HUES6 (cell line): ENCODE data around the gene GABBR2.

Experiments
- H3K27ac ChIP-seq: 2 replicates; pipeline ENCODE4 v1.7.0; 2013; ENCODE audit warnings: low read depth, mild to moderate bottlenecking, low read length, inconsistent platforms
- H3K27me3 ChIP-seq: 2 replicates; pipeline ENCODE4 v1.6.1; 2013; ENCODE audit warnings: low read length; ENCODE audit not compliant: control insufficient read depth, insufficient read depth
- H3K36me3 ChIP-seq: 2 replicates; pipeline ENCODE4 v1.6.1; 2013; ENCODE audit warnings: low read length; ENCODE audit not compliant: control insufficient read depth, insufficient read depth
- H3K4me1 ChIP-seq: 2 replicates; pipeline ENCODE4 v1.6.1; 2013; ENCODE audit warnings: low read length; ENCODE audit not compliant: control insufficient read depth, insufficient read depth
- H3K4me3 ChIP-seq: 2 replicates; pipeline ENCODE4 v1.5.1; 2013; ENCODE audit warnings: low read depth, low read length
- H3K9ac ChIP-seq: one replicate; pipeline ENCODE4 v1.6.1; 2013; ENCODE audit warnings: mild to moderate bottlenecking, low read length
- H3K9me3 ChIP-seq: 2 replicates; pipeline ENCODE4 v1.6.1; 2013; ENCODE audit warnings: low read depth, low read length; ENCODE audit not compliant: control insufficient read depth, insufficient read depth

The GABBR2 gene

DNA sequence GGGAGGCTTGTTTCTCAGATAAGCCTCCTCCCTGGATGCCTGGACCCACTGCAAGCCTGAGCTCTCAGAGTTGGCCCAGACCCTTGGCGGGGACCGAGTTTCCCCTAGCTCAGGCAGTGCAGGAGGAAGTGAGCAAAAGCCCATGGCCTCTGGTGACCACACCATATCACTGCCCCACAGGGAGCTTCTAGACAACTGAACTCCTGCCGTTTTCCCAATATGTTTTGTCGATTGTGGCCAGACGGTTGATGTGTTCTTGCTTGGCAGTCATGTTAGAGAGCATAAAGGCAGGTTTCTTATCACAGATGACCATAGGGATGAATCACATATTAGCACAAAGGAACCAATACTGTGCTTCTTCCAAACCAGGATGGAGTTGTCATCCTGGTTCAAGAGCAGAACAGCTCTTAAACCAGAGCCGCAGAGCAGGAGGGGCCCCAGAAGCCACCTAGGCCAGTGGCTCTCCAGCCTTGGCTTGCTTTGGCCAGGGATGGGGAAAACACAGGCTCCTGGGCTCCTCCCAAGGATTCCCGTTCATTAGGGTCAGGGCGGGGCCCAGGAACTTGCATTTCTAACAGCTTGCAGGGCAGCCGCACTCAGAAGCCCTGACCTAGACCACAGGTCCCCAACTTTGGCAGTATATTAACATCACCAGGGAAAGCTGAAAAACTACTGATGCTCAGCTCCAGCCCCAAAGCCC, 340.2 kb downstream of the GABBR2 start:
- Histone ChIP-seq H3K27ac (no peak overlapping the region), H3K9me3 (peaks cover 20% of the 10 kb centered on the region), H3K27me3 (no peaks in the 10 kb centered on the region), H3K9ac (no peak overlapping the region), H3K4me3 (no peak overlapping the region), H3K4me1 (no peaks in the 10 kb centered on the region), H3K36me3 (no peaks in the 10 kb centered on the region)

DNA sequence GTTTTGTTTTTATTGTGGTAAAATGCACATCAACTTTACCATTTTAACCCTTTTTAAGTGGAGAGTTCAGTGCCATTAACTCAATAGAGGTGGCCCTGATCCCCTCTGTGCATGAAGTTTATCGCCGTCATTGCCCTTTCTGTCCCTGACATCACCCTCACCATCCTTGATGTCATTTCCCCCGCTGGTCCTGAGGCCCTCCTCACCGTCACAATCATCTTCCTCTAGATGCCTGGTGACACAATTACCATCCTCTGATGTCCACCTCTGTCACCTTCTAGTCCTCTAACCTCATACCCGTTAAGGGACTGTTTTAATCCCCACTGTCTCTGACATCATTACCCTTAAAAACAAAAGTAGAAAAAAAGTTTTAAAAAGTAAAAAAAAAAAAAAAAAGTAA, 340.8 kb downstream of the GABBR2 start:
- no peak overlapping the region for H3K4me3 ChIP-seq
- no peaks in the 10 kb centered on the region for H3K4me1 ChIP-seq
- H3K9ac ChIP-seq = no peak overlapping the region
- H3K27me3 ChIP-seq = no peaks in the 10 kb centered on the region
- H3K9me3 ChIP-seq = peaks cover 20% of the 10 kb centered on the region
- H3K27ac ChIP-seq = no peak overlapping the region
- H3K36me3 ChIP-seq = no peaks in the 10 kb centered on the region

DNA sequence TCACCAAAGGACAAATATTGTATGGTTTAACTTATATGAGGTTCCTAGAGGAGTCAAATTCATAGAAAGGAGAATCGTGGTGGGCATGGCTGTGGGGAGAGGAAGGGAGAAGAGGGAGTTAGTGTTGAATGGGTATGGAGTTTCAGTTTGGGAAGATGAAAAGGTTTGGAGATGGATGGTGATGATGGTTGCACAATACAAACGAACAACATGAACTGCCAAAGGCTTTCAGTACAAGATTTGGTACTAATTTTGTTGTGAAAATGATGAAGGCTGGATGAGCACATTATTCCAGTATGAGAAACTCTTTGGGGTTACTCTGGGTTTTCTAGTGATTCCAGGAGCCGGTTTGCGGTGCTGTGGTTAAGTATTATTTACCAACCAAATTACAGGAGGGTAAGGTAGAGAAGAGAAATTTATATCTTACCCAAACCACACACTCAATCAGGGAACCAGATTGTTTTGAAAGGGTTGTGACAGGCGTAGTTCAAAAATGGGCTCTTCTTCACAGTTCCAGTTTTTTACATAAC, 341.3 kb downstream of the GABBR2 start:
- H3K27ac ChIP-seq = no peak overlapping the region
- no peaks in the 10 kb centered on the region; the same call in 1 of the 2 replicates for H3K4me1 ChIP-seq
- H3K9me3 ChIP-seq = peaks cover 20% of the 10 kb centered on the region
- no peaks in the 10 kb centered on the region for H3K36me3 ChIP-seq
- no peak overlapping the region for H3K9ac ChIP-seq
- H3K4me3 ChIP-seq = no peak overlapping the region
- H3K27me3 ChIP-seq = no peaks in the 10 kb centered on the region

DNA sequence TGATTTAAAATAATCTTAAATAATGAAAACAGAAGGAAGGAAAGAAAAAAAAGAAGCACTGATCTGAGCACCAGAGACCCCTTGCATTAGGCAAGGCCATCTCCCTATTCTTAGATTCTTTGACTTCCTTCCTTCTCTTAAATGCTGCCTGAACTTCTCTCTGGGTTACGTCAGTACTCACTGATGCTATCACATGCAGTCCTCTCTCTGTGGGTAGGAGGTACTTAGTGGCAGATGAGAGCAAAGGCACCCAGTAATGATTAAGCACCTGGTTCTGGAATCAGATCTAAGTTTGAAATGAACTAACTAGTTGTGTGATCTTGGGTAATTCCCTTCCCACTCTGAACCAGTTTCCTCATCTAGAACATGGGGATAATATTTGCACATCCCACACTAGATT, 343.0 kb downstream of the GABBR2 start:
- Histone ChIP-seq H3K4me1 (no peaks in the 10 kb centered on the region; the same call in 1 of the 2 replicates), H3K27me3 (no peaks in the 10 kb centered on the region), H3K9ac (no peak overlapping the region), H3K27ac (no peak overlapping the region), H3K36me3 (no peaks in the 10 kb centered on the region), H3K4me3 (no peak overlapping the region), H3K9me3 (peaks cover 20% of the 10 kb centered on the region)

DNA sequence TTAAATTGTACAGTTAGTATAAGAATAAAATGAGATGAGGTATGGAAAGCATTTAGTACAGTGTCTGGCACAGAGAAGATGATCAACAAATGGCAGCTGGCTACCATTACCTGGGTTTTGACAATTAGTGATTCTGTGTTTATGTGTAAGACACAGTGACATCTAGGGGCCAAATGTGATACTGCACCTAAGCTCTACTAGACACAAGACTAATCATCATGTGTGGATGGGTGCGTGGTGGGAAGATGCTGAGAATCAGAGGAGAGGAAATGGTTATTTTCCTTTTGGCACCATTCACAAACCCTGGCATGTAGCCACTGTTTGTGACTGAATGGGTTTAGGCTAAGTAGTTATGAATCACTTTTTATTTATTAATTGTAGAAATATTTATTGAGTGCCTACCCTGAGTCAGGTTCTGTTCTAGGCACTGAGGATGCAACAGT, 343.5 kb downstream of the GABBR2 start:
- no peak overlapping the region for H3K27ac ChIP-seq
- peaks cover 20% of the 10 kb centered on the region for H3K9me3 ChIP-seq
- no peak overlapping the region for H3K4me3 ChIP-seq
- H3K4me1 ChIP-seq = no peaks in the 10 kb centered on the region; the same call in 1 of the 2 replicates
- H3K27me3 ChIP-seq = no peaks in the 10 kb centered on the region
- no peaks in the 10 kb centered on the region for H3K36me3 ChIP-seq
- H3K9ac ChIP-seq = no peak overlapping the region

DNA sequence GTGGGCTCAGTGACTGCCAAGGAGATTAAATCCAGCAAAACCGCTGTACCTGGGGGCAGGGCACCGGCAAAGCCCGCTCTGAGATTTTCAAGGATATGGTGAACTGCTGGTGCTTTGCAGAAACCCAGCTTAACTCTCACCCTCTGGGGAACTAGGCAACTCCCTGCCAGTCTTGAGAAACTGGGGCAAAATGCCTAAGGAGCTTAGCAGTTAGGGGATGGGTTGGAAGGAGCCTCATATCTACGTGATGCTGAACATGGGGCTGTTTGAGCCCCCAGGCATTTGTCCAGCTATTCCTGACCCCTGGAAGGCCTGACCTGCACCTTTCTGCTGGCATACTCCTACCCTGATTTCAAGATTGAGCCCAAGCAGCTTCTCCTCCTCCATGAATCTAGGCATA, 344.6 kb downstream of the GABBR2 start:
- Histone ChIP-seq H3K27ac (no peak overlapping the region), H3K9me3 (peaks cover 20% of the 10 kb centered on the region), H3K4me3 (no peak overlapping the region), H3K4me1 (no peaks in the 10 kb centered on the region; the same call in 1 of the 2 replicates), H3K36me3 (no peaks in the 10 kb centered on the region), H3K9ac (no peak overlapping the region), H3K27me3 (no peaks in the 10 kb centered on the region)

DNA sequence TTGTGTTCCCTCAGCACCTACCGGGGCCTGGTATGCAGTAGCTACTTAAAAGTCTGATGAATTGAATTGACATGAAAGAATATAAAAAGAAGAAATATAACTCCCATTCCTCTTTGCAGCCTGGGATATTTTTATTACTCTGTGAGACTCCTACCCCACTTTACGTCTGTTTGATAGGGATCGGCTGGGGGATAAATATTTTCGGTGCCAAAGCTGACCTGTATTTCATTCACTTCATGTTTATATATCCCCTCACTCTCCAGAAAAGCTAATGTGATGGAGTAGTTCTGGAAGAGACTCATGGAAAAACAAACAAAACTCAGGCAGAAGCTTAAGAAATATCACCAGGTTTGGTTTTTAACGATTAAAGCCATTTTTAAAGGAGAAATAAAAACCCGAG, 345.1 kb downstream of the GABBR2 start:
- H3K4me3 ChIP-seq = no peak overlapping the region
- H3K9me3 ChIP-seq = peaks cover 20% of the 10 kb centered on the region
- no peaks in the 10 kb centered on the region for H3K36me3 ChIP-seq
- no peak overlapping the region for H3K9ac ChIP-seq
- no peaks in the 10 kb centered on the region; the same call in 1 of the 2 replicates for H3K4me1 ChIP-seq
- no peak overlapping the region for H3K27ac ChIP-seq
- no peaks in the 10 kb centered on the region for H3K27me3 ChIP-seq

DNA sequence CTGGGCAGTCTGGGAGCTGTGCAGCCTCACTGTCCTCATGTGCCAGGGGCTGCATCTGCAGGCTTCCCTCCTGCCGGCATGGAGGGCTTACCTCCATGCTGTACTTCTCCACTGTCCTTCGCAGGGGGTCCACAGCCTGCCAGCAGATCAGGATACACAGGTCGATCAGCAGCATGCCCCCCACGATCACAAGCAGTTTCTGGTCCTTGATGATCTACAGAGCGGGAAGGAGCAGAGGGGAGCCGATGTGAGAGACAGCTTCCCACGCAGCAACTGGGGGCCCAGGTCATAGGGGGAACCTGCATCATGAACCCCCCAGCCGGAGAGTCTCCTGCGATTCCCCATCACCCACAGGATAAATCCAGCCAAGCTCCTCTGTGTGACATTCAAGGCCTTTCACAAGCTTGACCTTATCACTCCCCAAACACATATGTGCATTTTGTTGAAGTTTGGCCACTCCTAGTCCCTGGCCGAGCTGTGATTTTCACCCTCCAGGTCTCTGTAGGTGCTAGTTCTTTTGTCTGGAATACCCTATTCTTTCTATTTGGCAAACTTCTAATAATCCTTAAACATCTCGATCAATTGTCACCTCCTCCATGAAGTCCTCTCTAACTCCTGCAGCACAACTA, 346.0 kb downstream of the GABBR2 start:
- Histone ChIP-seq H3K9ac (no peak overlapping the region), H3K27me3 (no peaks in the 10 kb centered on the region), H3K27ac (no peak overlapping the region), H3K36me3 (no peaks in the 10 kb centered on the region), H3K9me3 (peaks cover 20% of the 10 kb centered on the region), H3K4me3 (no peak overlapping the region), H3K4me1 (no peaks in the 10 kb centered on the region; the same call in 1 of the 2 replicates)

DNA sequence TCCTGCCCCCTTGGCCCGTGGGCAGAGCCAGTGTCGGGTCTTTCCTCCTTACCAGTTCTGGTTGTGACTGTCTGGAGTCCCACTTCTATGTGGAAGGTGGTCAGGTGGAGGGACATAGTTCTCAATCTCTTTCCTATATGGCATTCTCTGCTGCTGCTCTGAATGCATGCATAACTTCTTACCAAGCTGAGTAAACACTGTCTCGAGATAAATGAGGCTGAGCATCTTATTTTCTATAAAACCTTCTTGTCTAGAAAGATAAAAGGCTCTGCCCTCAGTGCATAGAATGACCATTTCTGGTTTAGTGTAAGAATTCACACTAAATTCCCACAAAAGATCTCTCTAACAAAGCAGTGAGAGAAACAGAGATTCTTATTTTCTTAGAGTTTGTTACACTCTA, 347.1 kb downstream of the GABBR2 start:
- Histone ChIP-seq H3K27me3 (no peaks in the 10 kb centered on the region), H3K9me3 (peaks cover 19% of the 10 kb centered on the region), H3K4me1 (no peaks in the 10 kb centered on the region; the same call in 1 of the 2 replicates), H3K4me3 (no peak overlapping the region), H3K27ac (no peak overlapping the region), H3K9ac (no peak overlapping the region), H3K36me3 (no peaks in the 10 kb centered on the region)

DNA sequence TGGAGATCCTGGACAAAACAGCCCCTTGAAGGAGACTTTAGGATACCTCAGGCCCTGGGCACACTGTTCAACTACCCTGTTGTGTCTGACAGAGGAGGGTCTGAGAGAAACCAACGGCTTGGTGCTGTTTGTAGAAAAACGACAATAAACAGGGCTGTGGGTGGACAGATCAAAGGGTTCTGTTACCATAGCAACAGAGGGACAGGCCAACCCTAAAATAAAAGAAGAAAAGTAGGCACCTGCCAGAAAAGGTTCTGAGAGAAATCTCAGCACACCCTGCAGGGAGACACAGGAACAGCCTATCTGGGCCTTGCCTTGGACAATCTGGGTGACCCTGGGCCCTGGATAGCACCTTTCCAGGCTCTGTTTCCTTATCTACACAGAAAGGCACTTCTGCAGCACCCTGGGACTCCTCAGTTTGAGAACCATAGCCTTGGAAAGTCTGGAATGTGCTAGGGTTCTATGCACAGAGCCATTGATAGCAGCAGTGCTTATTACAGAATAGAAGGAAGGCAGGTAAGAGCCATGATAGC, 348.5 kb downstream of the GABBR2 start:
- peaks cover 7% of the 10 kb centered on the region for H3K9me3 ChIP-seq
- H3K27me3 ChIP-seq = no peaks in the 10 kb centered on the region
- H3K9ac ChIP-seq = no peak overlapping the region
- no peak overlapping the region for H3K27ac ChIP-seq
- H3K4me1 ChIP-seq = no peaks in the 10 kb centered on the region; the same call in 1 of the 2 replicates
- H3K4me3 ChIP-seq = no peak overlapping the region
- no peaks in the 10 kb centered on the region for H3K36me3 ChIP-seq

DNA sequence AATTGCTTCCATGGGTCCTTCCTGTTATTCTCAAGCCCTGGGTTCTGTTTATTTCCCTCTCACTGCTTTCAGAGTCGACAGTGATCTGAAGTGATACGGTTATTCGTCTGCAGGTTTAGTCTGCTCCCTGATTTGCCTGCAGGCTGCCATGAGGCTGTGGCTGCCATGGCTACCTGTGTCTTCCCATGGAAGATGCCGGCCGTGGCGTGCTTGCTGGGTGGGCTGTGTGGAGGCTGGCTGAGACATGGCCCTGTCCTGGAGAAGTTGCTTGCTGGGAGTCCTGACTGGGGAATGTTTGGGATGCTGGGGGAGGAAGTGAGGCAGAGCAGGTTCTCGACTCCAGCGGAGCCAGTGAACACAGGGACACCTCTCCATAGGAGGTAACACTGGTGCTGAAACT, 349.2 kb downstream of the GABBR2 start:
- Histone ChIP-seq H3K27ac (no peak overlapping the region), H3K9ac (no peak overlapping the region), H3K4me3 (no peak overlapping the region), H3K27me3 (no peaks in the 10 kb centered on the region), H3K36me3 (no peaks in the 10 kb centered on the region), H3K4me1 (no peaks in the 10 kb centered on the region; the same call in 1 of the 2 replicates), H3K9me3 (0 out of 2 replicates have a peak, but pooled peaks cover 2% of the 10 kb centered on the region)
